IMR-90 (cell line): ENCODE results near the gene CHCHD2. TPM values are rescaled to one million over a fixed set of nuclear protein-coding genes. Genes with fewer than 3 reads are reported as not detected.
"Not testable (repeated sequence)": the region's sequence is repeated elsewhere in the genome, so short reads cannot be mapped to it uniquely, and the experiment has no call there.

ENCODE experiments used
- ATAC-seq: fragments of 200-7000 bp; cut with Tn5 transposase; 2 replicates; pipeline ENCODE4 v1.9.1; 2020; ENCODE audit warnings: low read depth, mild to moderate bottlenecking, moderate library complexity
- BruUV-seq: library from RNA; stranded (reverse); fragments of 400-500 nt; replicated peaks from 2 replicates; lab custom pipeline; 2021; lab: Mats Ljungman, UMichigan
- CTCF ChIA-PET: fragments of 300-600 bp; formaldehyde crosslinking; extraction: SDS; loops from one replicate; lab custom pipeline; 2021; ENCODE audit warnings: antibody characterized with exemption; lab: Yijun Ruan, JAX
- POLR2A ChIA-PET: fragments of 300-600 bp; sonication (Branson Sonifier 250); formaldehyde crosslinking; loops from one replicate; lab custom pipeline; 2022; ENCODE audit warnings: antibody characterized with exemption; ENCODE audit not compliant: unreplicated experiment; lab: Charles Lee
- DNase-seq: peaks from one replicate; pipeline ENCODE4 v3.0.0; 2013
- H2AFZ ChIP-seq: replicated peaks from 2 replicates; pipeline ENCODE3; 2013; ENCODE audit warnings: low read length, mild to moderate bottlenecking; ENCODE audit not compliant: poor library complexity
- H2AK5ac ChIP-seq: 2 replicates; pipeline ENCODE4 v1.6.1; 2013; ENCODE audit warnings: low read depth, low read length, inconsistent platforms
- H2AK9ac ChIP-seq: replicated peaks from 2 replicates; pipeline ENCODE3; 2013; ENCODE audit warnings: mild to moderate bottlenecking, low read depth, low read length, moderate library complexity; ENCODE audit not compliant: poor library complexity
- H2BK120ac ChIP-seq: 2 replicates; pipeline ENCODE4 v1.6.1; 2013; ENCODE audit warnings: low read depth, low read length, inconsistent platforms
- H2BK15ac ChIP-seq: 3 replicates; pipeline ENCODE4 v1.6.1; 2013; ENCODE audit warnings: low read depth, low read length, inconsistent platforms
- H2BK20ac ChIP-seq: 2 replicates; pipeline ENCODE4 v1.6.1; 2013; ENCODE audit warnings: low read depth, mild to moderate bottlenecking, inconsistent platforms, low read length, moderate library complexity
- H2BK5ac ChIP-seq: 2 replicates; pipeline ENCODE4 v1.6.1; 2013; ENCODE audit warnings: mild to moderate bottlenecking, low read depth, low read length, inconsistent platforms; ENCODE audit not compliant: poor library complexity, severe bottlenecking
- H3K14ac ChIP-seq: replicated peaks from 2 replicates; pipeline ENCODE4 v1.6.1; 2013; ENCODE audit warnings: low read depth, low read length, inconsistent platforms
- H3K18ac ChIP-seq: 2 replicates; pipeline ENCODE4 v1.6.1; 2013; ENCODE audit warnings: low read depth, low read length, control low read depth
- H3K23ac ChIP-seq: 2 replicates; pipeline ENCODE4 v1.6.1; 2013; ENCODE audit warnings: low read depth, low read length, inconsistent platforms
- H3K27ac ChIP-seq: 2 replicates; pipeline ENCODE4 v1.5.1; 2013; ENCODE audit warnings: mild to moderate bottlenecking, control low read depth, low read length; ENCODE audit not compliant: insufficient read depth
- H3K27me3 ChIP-seq: 2 replicates; pipeline ENCODE4 v1.6.1; 2013; ENCODE audit warnings: low read length; ENCODE audit not compliant: control insufficient read depth, insufficient read depth
- H3K36me3 ChIP-seq: 2 replicates; pipeline ENCODE4 v1.6.1; 2013; ENCODE audit warnings: low read length, mixed read lengths; ENCODE audit not compliant: control insufficient read depth, insufficient read depth
- H3K4ac ChIP-seq: 2 replicates; pipeline ENCODE4 v1.6.1; 2013; ENCODE audit warnings: low read depth, low read length, inconsistent platforms
- H3K4me1 ChIP-seq: 2 replicates; pipeline ENCODE4 v1.6.1; 2013; ENCODE audit warnings: low read length, mixed read lengths; ENCODE audit not compliant: control insufficient read depth, insufficient read depth
- H3K4me2 ChIP-seq: 2 replicates; pipeline ENCODE4 v1.6.1; 2013; ENCODE audit warnings: low read depth, mild to moderate bottlenecking, control low read depth, low read length, moderate library complexity
- H3K4me3 ChIP-seq: 2 replicates; pipeline ENCODE4 v1.5.1; 2013; ENCODE audit warnings: low read depth, mild to moderate bottlenecking, control low read depth, low read length, moderate library complexity; ENCODE audit not compliant: insufficient read depth
- H3K56ac ChIP-seq: 2 replicates; pipeline ENCODE4 v1.6.1; 2013; ENCODE audit warnings: low read length, inconsistent platforms; ENCODE audit not compliant: insufficient read depth; ENCODE audit errors: extremely low read depth
- H3K79me1 ChIP-seq, 2 experiments: 2 replicates each; pipeline ENCODE4 v1.6.1; 2013; ENCODE audit warnings: low read length in 2 of 2, inconsistent platforms in 1 of 2, low read depth in 1 of 2
- H3K9ac ChIP-seq: 2 replicates; pipeline ENCODE4 v1.6.1; 2013; ENCODE audit warnings: low read depth, low read length, control low read depth
- H3K9me1 ChIP-seq: 2 replicates; pipeline ENCODE4 v1.6.1; 2013; ENCODE audit warnings: low read length, inconsistent platforms; ENCODE audit not compliant: insufficient read depth
- H3K9me3 ChIP-seq: 2 replicates; pipeline ENCODE4 v1.6.1; 2013; ENCODE audit warnings: low read length; ENCODE audit not compliant: control insufficient read depth, insufficient read depth
- H4K20me1 ChIP-seq: 2 replicates; pipeline ENCODE4 v1.6.1; 2013; ENCODE audit warnings: low read length, inconsistent platforms; ENCODE audit not compliant: insufficient read depth
- H4K5ac ChIP-seq: 2 replicates; pipeline ENCODE4 v1.6.1; 2013; ENCODE audit warnings: mild to moderate bottlenecking, low read depth, low read length, control low read depth
- H4K8ac ChIP-seq, 2 experiments: 2 replicates each; pipeline ENCODE4 v1.6.1; 2013; ENCODE audit warnings: low read depth in 2 of 2, low read length in 2 of 2, control low read depth in 1 of 2, inconsistent platforms in 1 of 2
- H4K91ac ChIP-seq: 2 replicates; pipeline ENCODE4 v1.6.1; 2013; ENCODE audit warnings: low read depth, low read length, inconsistent platforms; ENCODE audit not compliant: insufficient read depth
- WGBS, 2 experiments: methylation state at CpG; one replicate each; pipeline versions ENCODE4 v1.1.5 to v1.1.7; 2013; ENCODE audit warnings: missing lambda C conversion rate in 2 of 2; ENCODE audit not compliant: insufficient read length in 1 of 2; ENCODE audit errors: extremely low coverage in 2 of 2; 5-methylcytosine and 5-hydroxymethylcytosine counted together
- dilution Hi-C: fragments of 300-500 bp; cut with HindIII; formaldehyde crosslinking; loops from one replicate; pipeline ENCODE4 v1.14.3; 2018; ENCODE audit warnings: low sequenced_read_pairs; ENCODE audit not compliant: unreplicated experiment
- in situ Hi-C: fragments of 300-500 bp; cut with MboI; formaldehyde crosslinking; loops from 3 replicates; pipeline ENCODE4 v1.14.3; 2019; ENCODE audit warnings: low sequenced_read_pairs, inconsistent platforms, mixed read lengths
- intact Hi-C: fragments of 100-400 bp; cut with micrococcal nuclease; formaldehyde crosslinking; loops from 2 replicates; pipeline ENCODE4 v1.10.0; 2022
- polyA plus RNA-seq, 3 experiments: library from polyadenylated mRNA; depleted of rRNA; stranded (reverse); fragments of >200 nt; gene quantifications; 2 replicates each; pipeline ENCODE4 v1.2.3, GENCODE V29; 2012; ENCODE audit warnings: low replicate concordance in 1 of 3
- total RNA-seq: library from RNA; depleted of rRNA; stranded (reverse); fragments of >200 nt; gene quantifications from 2 replicates; pipeline ENCODE4 v1.2.3, GENCODE V29; 2012

The CHCHD2 gene
- total and polyA plus RNA-seq, 2 of the 4 experiments (the other 2 are of a cell fraction) = 423 to 522 TPM

GRCh38 chr7:56104138-56104537 is 2.1 kb downstream of the CHCHD2 start:
- H3K27me3 ChIP-seq, POLR2A ChIA-PET, H3K9me1 ChIP-seq, H2BK20ac ChIP-seq, dilution Hi-C loops, H3K56ac ChIP-seq, H3K18ac ChIP-seq, H3K4me1 ChIP-seq, DNase-seq, BruUV-seq, H4K91ac ChIP-seq, H4K8ac ChIP-seq, H3K4ac ChIP-seq, H3K27ac ChIP-seq, H3K9me3 ChIP-seq, H3K14ac ChIP-seq, H2AK5ac ChIP-seq, H2AFZ ChIP-seq, H3K4me3 ChIP-seq, H3K9ac ChIP-seq, H4K5ac ChIP-seq, intact Hi-C loops, H2BK5ac ChIP-seq, H3K4me2 ChIP-seq, H3K23ac ChIP-seq, H2BK120ac ChIP-seq, in situ Hi-C loops, ATAC-seq, H2AK9ac ChIP-seq, H2BK15ac ChIP-seq: not testable (repeated sequence)
- no CpG with 5 or more reads among the region's 9 CpGs for WGBS, 2 experiments
- CTCF ChIA-PET = interaction anchor here (0.6 kb wide), 1 partner anchor 745 kb away, joined by 4 read pairs; no protein-coding TSS in a partner anchor
- H3K79me1 ChIP-seq = peaks cover 0 to 23% of the 10 kb centered on the region in 2 experiments; a peak in 3 of 4 replicates
- peaks cover 28% of the 10 kb centered on the region for H3K36me3 ChIP-seq
- H4K20me1 ChIP-seq = peaks cover 17% of the 10 kb centered on the region
